GM23338 (cell line): ENCODE data around the gene NSUN4. TPM values are rescaled to one million over a fixed set of nuclear protein-coding genes. Genes with fewer than 3 reads are reported as not detected.

Source experiments
- ATAC-seq: fragments of 200-7000 bp; cut with Tn5 transposase; 3 replicates; pipeline ENCODE4 v1.9.1; 2020
- DNase-seq: peaks from one replicate; pipeline ENCODE4 v3.0.0-alpha.2; 2015; ENCODE audit warnings: low spot score
- H2AFZ ChIP-seq: fragments of 200-600 bp; sonication (generic); 2 replicates; pipeline ENCODE4 v1.8.0; 2016; ENCODE audit warnings: antibody characterized with exemption, mild to moderate bottlenecking, moderate library complexity
- H3F3A ChIP-seq: fragments of 200-600 bp; sonication (generic); replicated peaks from 2 replicates; pipeline ENCODE4 v1.8.0; 2017; ENCODE audit warnings: antibody characterized with exemption, mixed run types, low read depth
- H3K27ac ChIP-seq: fragments of 200-600 bp; sonication (generic); 2 replicates; pipeline ENCODE4 v1.6.1; 2016; ENCODE audit warnings: low read depth
- H3K27me3 ChIP-seq: fragments of 200-600 bp; sonication (generic); 2 replicates; pipeline ENCODE4 v1.8.0; 2016; ENCODE audit warnings: mild to moderate bottlenecking, mixed run types, moderate library complexity; ENCODE audit not compliant: insufficient read depth
- H3K36me3 ChIP-seq: fragments of 200-600 bp; sonication (generic); 2 replicates; pipeline ENCODE4 v1.8.0; 2016; ENCODE audit warnings: mild to moderate bottlenecking; ENCODE audit not compliant: insufficient read depth
- H3K4me1 ChIP-seq: fragments of 200-600 bp; sonication (generic); 2 replicates; pipeline ENCODE4 v1.8.0; 2016; ENCODE audit warnings: mild to moderate bottlenecking, moderate library complexity; ENCODE audit not compliant: insufficient read depth
- H3K4me2 ChIP-seq: fragments of 200-600 bp; sonication (generic); 2 replicates; pipeline ENCODE4 v1.7.1; 2017; ENCODE audit warnings: mixed run types
- H3K4me3 ChIP-seq: fragments of 200-600 bp; sonication (generic); 2 replicates; pipeline ENCODE4 v1.6.1; 2016; ENCODE audit warnings: mixed run types
- H3K79me2 ChIP-seq: fragments of 200-600 bp; sonication (generic); replicated peaks from 2 replicates; pipeline ENCODE4 v1.8.0; 2017; ENCODE audit warnings: mild to moderate bottlenecking; ENCODE audit not compliant: insufficient read depth
- H3K9me2 ChIP-seq: fragments of 200-600 bp; sonication (generic); 2 replicates; pipeline ENCODE4 v1.8.0; 2017; ENCODE audit not compliant: insufficient read depth
- H4K20me1 ChIP-seq: fragments of 200-600 bp; sonication (generic); replicated peaks from 2 replicates; pipeline ENCODE4 v1.8.0; 2017; ENCODE audit warnings: mild to moderate bottlenecking; ENCODE audit not compliant: insufficient read depth
- H3K27ac Mint-ChIP-seq: 2 replicates; pipeline ENCODE4 v1.8.0; 2020; ENCODE audit warnings: inconsistent platforms, mild to moderate bottlenecking, moderate library complexity, mixed read lengths
- H3K27me3 Mint-ChIP-seq: 3 replicates; pipeline ENCODE4 v1.8.0; 2022; ENCODE audit warnings: low read depth, mild to moderate bottlenecking, moderate library complexity, mixed read lengths, inconsistent platforms; ENCODE audit not compliant: insufficient read depth, poor library complexity
- H3K36me3 Mint-ChIP-seq: 3 replicates; pipeline ENCODE4 v1.8.0; 2021; ENCODE audit warnings: low read depth, mild to moderate bottlenecking, inconsistent platforms, moderate library complexity, mixed read lengths
- H3K4me1 Mint-ChIP-seq: 3 replicates; pipeline ENCODE4 v1.8.0; 2020; ENCODE audit warnings: mild to moderate bottlenecking, inconsistent platforms, mixed read lengths
- H3K4me3 Mint-ChIP-seq: 3 replicates; pipeline ENCODE4 v1.8.0; 2021; ENCODE audit warnings: moderate library complexity, mild to moderate bottlenecking, inconsistent platforms, mixed read lengths
- H3K9me3 Mint-ChIP-seq: 3 replicates; pipeline ENCODE4 v1.8.0; 2020; ENCODE audit warnings: moderate library complexity, mild to moderate bottlenecking, inconsistent platforms, mixed read lengths
- CREB1 ChIP-seq: fragments of 250-450 bp; sonication (Bioruptor Pico); IDR thresholded peaks from 2 replicates; pipeline ENCODE4 v1.5.0; 2020; ENCODE audit warnings: low read depth, mild to moderate bottlenecking, moderate library complexity
- CTCF ChIP-seq, 2 experiments: fragments of 200-600 bp in 1 of 2; sonication (generic) in 1 of 2; conservative IDR thresholded peaks; 2 replicates each; pipeline versions ENCODE4 v1.5.1 to v1.6.1; 2016 to 2017; ENCODE audit warnings: antibody characterized with exemption in 2 of 2, low read depth in 2 of 2, mild to moderate bottlenecking in 2 of 2, moderate library complexity in 1 of 2
- ETS1 ChIP-seq: IDR thresholded peaks from 2 replicates; pipeline ENCODE4 v1.6.1; 2016; ENCODE audit warnings: antibody characterized with exemption
- EZH2phosphoT487 ChIP-seq: fragments of 200-600 bp; sonication (generic); IDR thresholded peaks from one replicate; pipeline ENCODE4 v1.8.1; 2018; ENCODE audit warnings: antibody characterized with exemption; ENCODE audit not compliant: unreplicated experiment
- JUNB ChIP-seq: IDR thresholded peaks from one replicate; pipeline ENCODE4 v1.6.1; 2016; ENCODE audit warnings: antibody characterized with exemption; ENCODE audit not compliant: unreplicated experiment
- NANOG ChIP-seq: IDR thresholded peaks from 2 replicates; pipeline ENCODE4 v1.6.1; 2016; ENCODE audit warnings: antibody characterized with exemption, borderline replicate concordance
- POLR2AphosphoS5 ChIP-seq: IDR thresholded peaks from 2 replicates; pipeline ENCODE4 v1.6.1; 2016; ENCODE audit warnings: antibody characterized with exemption, low read depth
- REST ChIP-seq: IDR thresholded peaks from one replicate; pipeline ENCODE4 v1.6.1; 2018; ENCODE audit warnings: antibody characterized with exemption; ENCODE audit not compliant: unreplicated experiment
- STAT1 ChIP-seq: IDR thresholded peaks from one replicate; pipeline ENCODE4 v1.6.1; 2016; ENCODE audit warnings: antibody characterized with exemption; ENCODE audit not compliant: unreplicated experiment
- ZNF114 ChIP-seq: fragments of 250-450 bp; sonication (Bioruptor Pico); IDR thresholded peaks from 2 replicates; pipeline ENCODE4 v1.5.0; 2020; ENCODE audit warnings: mild to moderate bottlenecking, moderate library complexity
- ZNF331 ChIP-seq: fragments of 250-450 bp; sonication (Bioruptor Pico); IDR thresholded peaks from 2 replicates; pipeline ENCODE4 v1.5.0; 2020; ENCODE audit warnings: low read depth, mild to moderate bottlenecking, moderate library complexity
- ZNF462 ChIP-seq: fragments of 250-450 bp; sonication (Bioruptor Pico); IDR thresholded peaks from 2 replicates; pipeline ENCODE4 v1.5.0; 2020; ENCODE audit warnings: mild to moderate bottlenecking, moderate library complexity
- polyA plus RNA-seq: library from polyadenylated mRNA; unstranded; fragments of >200 nt; fragmentation: Nextera tagmentation; extraction: Ambion mirVana; gene quantifications from 2 replicates; pipeline ENCODE4 v1.2.1, GENCODE V29; 2016
- total RNA-seq: library from RNA; depleted of rRNA; stranded (reverse); fragments of >200 nt; shearing (Covaris generic); gene quantifications from 2 replicates; pipeline ENCODE4 v1.2.3, GENCODE V29; 2014

The NSUN4 gene
- total and polyA plus RNA-seq, 2 experiments from 2014 or later = 8.9 to 11.6 TPM

GRCh38 chr1:46393510-46393909 lies 52.9 kb downstream of the NSUN4 start:
- Histone ChIP-seq H2AFZ (peak overlapping the region; percentile 91; the same call in 1 of the 2 replicates), H3K36me3 (no peaks in the 10 kb centered on the region), H3K27ac (no peak overlapping the region), H3F3A (peaks cover 7% of the 10 kb centered on the region; the same call in 1 of the 2 replicates), H3K27me3 (peaks cover 19% of the 10 kb centered on the region), H3K9me2 (no peaks in the 10 kb centered on the region), H3K79me2 (no peaks in the 10 kb centered on the region), H3K4me3 (peak overlapping the region; percentile 79; the same call in 1 of the 2 replicates), H4K20me1 (no peaks in the 10 kb centered on the region), H3K4me2 (no peak overlapping the region; the same call in 1 of the 2 replicates), H3K4me1 (peaks cover 10% of the 10 kb centered on the region)
- Mint-ChIP-seq H3K4me1 (peaks cover 12% of the 10 kb centered on the region), H3K4me3 (peak overlapping the region; percentile 73), H3K9me3 (peaks cover 28% of the 10 kb centered on the region), H3K27me3 (peaks cover 29% of the 10 kb centered on the region), H3K36me3 (peaks cover 26% of the 10 kb centered on the region), H3K27ac (no peak overlapping the region)
- ATAC-seq (no peak; the same call in 2 of the 3 replicates), DNase-seq (no peak)
- no peak for TF ChIP-seq CTCF (conservative IDR thresholded peaks at IDR 0.05; ENCODE audit: low read depth in 2 of 2)
- TF ChIP-seq ETS1 = no peak
- no peak for TF ChIP-seq STAT1
- TF ChIP-seq ZNF462 (CRISPR knock-in tag) = no peak
- TF ChIP-seq ZNF114 = no peak
- TF ChIP-seq JUNB = no peak
- no peak for TF ChIP-seq CREB1
- no peak for TF ChIP-seq EZH2phosphoT487
- no peak for TF ChIP-seq POLR2AphosphoS5
- no peak for TF ChIP-seq ZNF331 (CRISPR knock-in tag)
- TF ChIP-seq NANOG = no peak
- TF ChIP-seq REST = no peak
